T-helper 2 cell treated with Interferon-gamma antibody and Interleukin-4, amounts not matched to agents 5 μg/mL and 100 μg/mL, for 36 hours (primary cell): ENCODE results near the gene KLHL41.
A peak's percentile ranks its signal among the peaks of the same experiment; 100 is the strongest.
"Not testable (repeated sequence)": the region's sequence is repeated elsewhere in the genome, so short reads cannot be mapped to it uniquely, and the experiment has no call there.

Experiments used
- DNase-seq: peaks from one replicate; pipeline ENCODE4 v3.0.0; 2021; ENCODE audit warnings: low spot score
- H3K27ac Mint-ChIP-seq: one replicate; pipeline ENCODE4 v1.8.0; 2021; ENCODE audit warnings: mild to moderate bottlenecking, mixed read lengths
- H3K27me3 Mint-ChIP-seq: one replicate; pipeline ENCODE4 v1.8.0; 2021; ENCODE audit warnings: low read depth, mixed read lengths
- H3K36me3 Mint-ChIP-seq: one replicate; pipeline ENCODE4 v1.8.0; 2021; ENCODE audit warnings: low read depth, mixed read lengths
- H3K4me1 Mint-ChIP-seq: one replicate; pipeline ENCODE4 v1.8.0; 2021; ENCODE audit warnings: low read depth, mixed read lengths
- H3K4me3 Mint-ChIP-seq: one replicate; pipeline ENCODE4 v1.8.0; 2022; ENCODE audit warnings: mild to moderate bottlenecking, moderate library complexity, mixed read lengths
- H3K9me3 Mint-ChIP-seq: one replicate; pipeline ENCODE4 v1.8.0; 2021; ENCODE audit warnings: mixed read lengths

Gene KLHL41

DNA sequence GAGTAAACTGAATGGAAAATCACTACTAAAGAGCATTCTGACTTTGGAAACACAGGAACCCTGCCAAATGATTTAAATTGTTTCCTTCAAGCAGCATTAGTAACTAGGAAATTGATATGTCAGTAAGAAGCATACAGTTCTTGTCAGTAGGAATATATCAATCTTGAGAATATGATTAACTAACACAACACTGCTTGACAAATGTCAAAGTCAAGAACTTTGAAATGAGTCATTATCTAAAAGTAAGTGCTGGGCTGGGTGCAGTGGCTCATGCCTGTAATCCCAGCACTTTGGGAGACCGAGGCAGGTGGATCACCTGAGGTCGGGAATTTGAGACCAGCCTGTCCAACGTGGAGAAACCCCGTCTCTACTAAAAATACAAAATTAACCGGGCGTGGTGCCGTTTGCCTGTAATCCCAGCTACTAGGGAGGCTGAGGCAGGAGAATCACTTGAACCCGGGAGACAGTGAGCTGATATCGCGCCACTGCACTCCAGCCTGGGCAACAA, 7.0 kb downstream of the KLHL41 start:
- H3K9me3 Mint-ChIP-seq, H3K27ac Mint-ChIP-seq, H3K4me1 Mint-ChIP-seq, DNase-seq, H3K4me3 Mint-ChIP-seq, H3K36me3 Mint-ChIP-seq: not testable (repeated sequence)
- H3K27me3 Mint-ChIP-seq = peaks cover 13% of the 10 kb centered on the region

GRCh38 chr2:169520896-169521295, 11.4 kb downstream of the KLHL41 start:
- H3K27ac Mint-ChIP-seq = no peak overlapping the region
- no peaks in the 10 kb centered on the region for H3K9me3 Mint-ChIP-seq

DNA sequence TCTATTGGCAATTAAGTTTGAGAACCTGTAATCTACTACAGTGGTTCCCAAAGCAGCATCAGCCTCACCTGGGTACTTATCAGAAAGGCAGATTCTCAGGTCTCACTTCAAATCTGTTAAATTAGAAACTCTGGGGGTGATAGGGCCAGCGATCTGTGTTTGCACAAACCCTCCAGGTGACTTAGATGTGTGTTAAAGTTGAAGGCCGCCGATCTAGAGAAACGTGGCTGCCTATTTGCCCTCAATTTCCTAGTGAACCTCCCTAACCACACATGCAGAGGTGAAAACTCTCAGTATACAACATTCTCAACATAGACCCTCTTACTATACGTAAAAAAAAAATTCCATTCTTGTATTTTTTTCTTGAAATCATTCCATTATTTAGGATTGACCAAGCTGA, 14.2 kb downstream of the KLHL41 start:
- Mint-ChIP-seq H3K27me3 (no peaks in the 10 kb centered on the region), H3K9me3 (no peaks in the 10 kb centered on the region), H3K4me1 (peaks cover 2% of the 10 kb centered on the region), H3K36me3 (peaks cover under 1% of the 10 kb centered on the region), H3K4me3 (no peak overlapping the region), H3K27ac (no peak overlapping the region)
- DNase-seq = no peak

More at GRCh38 chr2:169520896-169521295, 11.4 kb downstream of the KLHL41 start:
- DNase-seq = no peak
- Mint-ChIP-seq H3K4me3 (no peak overlapping the region), H3K4me1 (no peaks in the 10 kb centered on the region), H3K36me3 (no peaks in the 10 kb centered on the region), H3K27me3 (peaks cover 2% of the 10 kb centered on the region)

DNA sequence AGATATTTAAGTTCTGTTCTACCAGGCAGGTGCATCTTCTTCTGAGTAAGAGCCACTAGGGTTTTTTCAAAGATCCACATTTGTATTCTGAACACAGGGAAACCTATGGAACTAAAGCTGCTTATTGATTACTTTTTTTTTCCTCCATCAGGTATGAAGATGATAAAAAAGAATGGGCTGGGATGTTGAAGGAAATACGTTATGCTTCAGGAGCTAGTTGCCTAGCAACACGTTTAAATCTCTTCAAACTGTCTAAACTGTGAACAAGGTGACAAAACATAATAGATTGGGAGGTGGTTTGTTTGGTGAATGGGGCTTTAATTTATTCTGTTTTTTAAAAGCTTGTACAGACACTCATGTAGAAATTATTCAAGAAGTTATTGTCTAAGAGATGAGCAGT, 15.9 kb downstream of the KLHL41 start:
- Mint-ChIP-seq H3K36me3 (peaks cover 12% of the 10 kb centered on the region), H3K4me3 (no peak overlapping the region), H3K27me3 (no peaks in the 10 kb centered on the region), H3K9me3 (no peaks in the 10 kb centered on the region), H3K27ac (no peak overlapping the region), H3K4me1 (peaks cover 3% of the 10 kb centered on the region)
- DNase-seq = no peak

- Mint-ChIP-seq H3K36me3 (peaks cover 14% of the 10 kb centered on the region), H3K9me3 (no peaks in the 10 kb centered on the region), H3K4me3 (no peak overlapping the region), H3K27ac (no peak overlapping the region), H3K27me3 (no peaks in the 10 kb centered on the region), H3K4me1 (peaks cover 3% of the 10 kb centered on the region)
- DNase-seq = no peak
Measured at GRCh38 chr2:169526451-169526850, 16.9 kb downstream of the KLHL41 start.

GRCh38 chr2:169528271-169528701, 18.8 kb downstream of the KLHL41 start:
- Mint-ChIP-seq H3K4me3 (no peak overlapping the region), H3K36me3 (peaks cover 16% of the 10 kb centered on the region), H3K9me3 (no peaks in the 10 kb centered on the region)

DNA sequence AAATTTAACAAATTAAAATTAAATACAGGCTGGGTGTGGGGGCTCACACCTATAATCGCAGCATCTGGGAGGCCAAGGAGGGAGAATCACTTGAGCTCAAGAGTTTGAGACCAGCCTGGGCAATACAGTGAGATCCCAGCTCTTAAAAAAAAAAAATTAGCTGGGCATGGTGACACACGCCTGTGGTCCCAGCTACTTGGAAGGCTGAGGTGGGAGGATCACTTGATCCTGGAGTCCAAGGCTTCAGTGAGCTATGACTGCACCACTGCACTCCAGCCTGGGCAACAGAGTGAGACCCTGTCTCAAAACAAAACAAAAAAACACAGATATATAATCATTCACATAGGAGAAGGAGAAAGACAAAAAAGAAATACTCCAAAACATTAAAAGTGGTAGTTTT, 30.0 kb downstream of the KLHL41 start:
- H3K4me1 Mint-ChIP-seq, H3K9me3 Mint-ChIP-seq, H3K27me3 Mint-ChIP-seq, H3K27ac Mint-ChIP-seq, H3K4me3 Mint-ChIP-seq, DNase-seq: not testable (repeated sequence)
- H3K36me3 Mint-ChIP-seq = peaks cover 21% of the 10 kb centered on the region

More at GRCh38 chr2:169528271-169528701, 18.8 kb downstream of the KLHL41 start:
- peak; percentile 46 for DNase-seq
- Mint-ChIP-seq H3K4me1 (peaks cover 3% of the 10 kb centered on the region), H3K27me3 (no peaks in the 10 kb centered on the region), H3K27ac (no peak overlapping the region)

DNA sequence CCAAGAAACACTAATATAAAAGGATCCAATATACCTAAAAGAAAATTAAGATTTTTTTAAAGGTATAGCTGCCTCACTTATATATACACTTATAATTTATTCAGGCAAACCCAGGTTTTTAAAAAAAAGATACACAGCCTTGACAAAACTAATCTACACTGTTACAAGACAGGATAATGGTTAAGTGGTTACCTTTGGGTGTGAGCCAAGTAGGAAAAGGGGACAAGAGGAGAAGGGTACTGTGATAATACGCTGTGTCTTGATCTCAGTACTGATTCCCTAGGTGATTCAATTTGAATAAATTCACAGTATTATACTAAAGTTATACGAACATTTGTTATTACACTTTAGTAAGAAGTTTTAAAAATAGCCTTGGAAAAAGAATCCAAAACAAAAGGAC, 30.6 kb downstream of the KLHL41 start:
- no peaks in the 10 kb centered on the region for H3K9me3 Mint-ChIP-seq
- H3K4me1 Mint-ChIP-seq = no peaks in the 10 kb centered on the region
- no peaks in the 10 kb centered on the region for H3K27me3 Mint-ChIP-seq
- DNase-seq = no peak
- no peak overlapping the region for H3K27ac Mint-ChIP-seq
- no peak overlapping the region for H3K4me3 Mint-ChIP-seq
- peaks cover 21% of the 10 kb centered on the region for H3K36me3 Mint-ChIP-seq

DNA sequence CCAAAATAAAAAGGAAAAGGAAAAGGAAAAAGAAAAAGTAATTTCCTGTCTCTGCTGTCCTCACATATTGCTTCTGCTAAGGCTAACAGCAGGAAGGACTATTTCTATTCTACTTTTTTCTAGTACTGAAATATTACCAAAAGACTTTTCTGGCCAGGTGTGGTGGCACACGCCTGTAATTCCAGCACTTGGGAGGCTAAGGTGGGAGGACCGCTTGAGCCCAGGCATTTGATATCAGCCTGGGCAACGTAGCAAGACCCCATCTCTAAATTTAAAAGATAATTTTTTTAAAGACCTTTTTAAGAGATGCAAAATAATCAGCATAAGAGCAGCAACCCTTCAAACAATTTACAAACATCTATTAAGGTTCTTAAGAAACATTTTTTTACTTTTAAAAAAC, 32.9 kb downstream of the KLHL41 start:
- peaks cover 2% of the 10 kb centered on the region for H3K4me1 Mint-ChIP-seq
- peaks cover 22% of the 10 kb centered on the region for H3K36me3 Mint-ChIP-seq
- no peak overlapping the region for H3K27ac Mint-ChIP-seq
- DNase-seq = no peak
- H3K9me3 Mint-ChIP-seq = no peaks in the 10 kb centered on the region
- no peaks in the 10 kb centered on the region for H3K27me3 Mint-ChIP-seq
- no peak overlapping the region for H3K4me3 Mint-ChIP-seq

- H3K4me3 Mint-ChIP-seq = no peak overlapping the region
- H3K4me1 Mint-ChIP-seq = peaks cover 2% of the 10 kb centered on the region
- H3K36me3 Mint-ChIP-seq = peaks cover 22% of the 10 kb centered on the region
- DNase-seq = no peak
- H3K9me3 Mint-ChIP-seq = no peaks in the 10 kb centered on the region
- no peaks in the 10 kb centered on the region for H3K27me3 Mint-ChIP-seq
- no peak overlapping the region for H3K27ac Mint-ChIP-seq
Measured at GRCh38 chr2:169546756-169547155, 37.3 kb downstream of the KLHL41 start.

DNA sequence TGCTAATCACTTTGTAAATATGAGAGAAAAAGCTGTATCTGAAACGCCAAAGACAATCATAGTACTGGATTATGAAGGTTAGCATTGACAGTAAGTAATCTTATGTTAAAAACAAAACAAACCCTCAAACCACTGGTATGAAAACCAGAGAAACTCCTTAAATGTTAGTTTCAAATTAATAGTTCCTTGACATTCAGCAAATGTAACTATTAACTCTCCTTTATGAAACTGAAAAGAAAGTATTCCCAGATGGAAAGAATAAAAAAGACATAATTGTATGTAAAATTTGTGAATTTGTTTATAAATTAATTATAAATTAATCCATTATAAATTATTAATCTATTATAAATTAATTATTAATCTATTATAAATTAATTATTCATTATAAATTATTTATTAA, 51.9 kb downstream of the KLHL41 start:
- Mint-ChIP-seq H3K4me3 (no peak overlapping the region), H3K27me3 (no peaks in the 10 kb centered on the region), H3K36me3 (peaks cover 34% of the 10 kb centered on the region), H3K27ac (no peak overlapping the region), H3K9me3 (no peaks in the 10 kb centered on the region), H3K4me1 (no peaks in the 10 kb centered on the region)
- DNase-seq = no peak

DNA sequence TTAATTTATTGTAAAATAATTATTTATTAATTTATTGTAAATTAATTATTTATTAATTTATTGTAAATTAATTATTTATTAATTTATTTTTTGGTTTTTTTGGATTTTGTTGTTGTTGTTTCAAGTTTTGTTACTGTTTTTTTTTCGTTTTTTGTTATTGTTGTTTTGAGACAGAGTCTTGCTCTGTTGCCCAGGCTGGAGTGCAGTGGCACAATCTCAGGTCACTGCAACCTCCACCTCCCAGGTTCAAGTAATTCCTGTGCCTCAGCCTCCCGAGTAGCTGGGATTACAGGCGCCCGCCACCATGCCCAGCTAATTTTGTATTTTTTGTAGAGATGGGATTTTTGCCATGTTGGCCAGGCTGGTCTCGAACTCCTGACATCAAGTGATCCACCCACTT, 52.6 kb downstream of the KLHL41 start:
- H3K4me3 Mint-ChIP-seq, H3K27ac Mint-ChIP-seq, H3K27me3 Mint-ChIP-seq, H3K9me3 Mint-ChIP-seq, H3K4me1 Mint-ChIP-seq, DNase-seq: not testable (repeated sequence)
- H3K36me3 Mint-ChIP-seq = peaks cover 31% of the 10 kb centered on the region

GRCh38 chr2:169562519-169562918, 53.0 kb downstream of the KLHL41 start:
- Mint-ChIP-seq H3K36me3 (peaks cover 33% of the 10 kb centered on the region), H3K27me3 (no peaks in the 10 kb centered on the region), H3K27ac (no peak overlapping the region), H3K9me3 (no peaks in the 10 kb centered on the region), H3K4me3 (no peak overlapping the region), H3K4me1 (peaks cover 2% of the 10 kb centered on the region)
- DNase-seq = no peak

GRCh38 chr2:169565686-169566085, 56.2 kb downstream of the KLHL41 start:
- H3K36me3 Mint-ChIP-seq = peaks cover 43% of the 10 kb centered on the region
- H3K27me3 Mint-ChIP-seq = no peaks in the 10 kb centered on the region
- no peak overlapping the region for H3K27ac Mint-ChIP-seq
- no peak overlapping the region for H3K4me3 Mint-ChIP-seq
- no peak for DNase-seq
- H3K4me1 Mint-ChIP-seq = peaks cover 13% of the 10 kb centered on the region
- no peaks in the 10 kb centered on the region for H3K9me3 Mint-ChIP-seq

DNA sequence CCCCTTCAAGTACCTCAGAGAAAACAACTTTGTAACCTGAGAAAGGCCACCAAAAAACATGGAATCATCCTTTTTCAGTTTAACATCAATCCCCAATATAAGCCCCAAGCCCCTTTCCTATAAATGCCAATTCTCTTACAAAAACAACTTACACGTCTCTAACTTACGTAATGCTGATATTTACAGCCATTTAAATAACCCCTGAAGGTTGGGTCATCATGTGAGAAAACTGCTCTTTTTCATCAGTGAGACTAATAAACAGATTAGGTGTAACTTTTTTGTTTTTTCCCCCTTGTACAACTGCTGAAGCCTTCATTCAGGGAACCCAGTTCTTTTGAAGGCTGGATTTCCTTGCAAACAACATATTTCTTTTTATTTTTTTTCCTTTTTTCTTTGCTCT, 60.4 kb downstream of the KLHL41 start:
- H3K4me3 Mint-ChIP-seq = no peak overlapping the region
- no peaks in the 10 kb centered on the region for H3K9me3 Mint-ChIP-seq
- no peak for DNase-seq
- H3K27ac Mint-ChIP-seq = no peak overlapping the region
- no peaks in the 10 kb centered on the region for H3K27me3 Mint-ChIP-seq
- peaks cover 32% of the 10 kb centered on the region for H3K36me3 Mint-ChIP-seq
- peaks cover 24% of the 10 kb centered on the region for H3K4me1 Mint-ChIP-seq
